OCI-LY3 (cell line): ENCODE results near the gene ZNF595.

Experiments used
- CTCF ChIP-seq: fragments of 200-600, 300-600 bp; sonication (generic); IDR thresholded peaks from 2 replicates; pipeline ENCODE4 v1.5.1; 2014; ENCODE audit warnings: antibody characterized with exemption, low read length, low read depth
- EZH2phosphoT487 ChIP-seq: fragments of 200-600 bp; shearing (Covaris generic); IDR thresholded peaks from 2 replicates; pipeline ENCODE4 v1.6.1; 2018; ENCODE audit warnings: antibody characterized with exemption, mixed run types, low read depth

- TF ChIP-seq CTCF = no peak
- TF ChIP-seq EZH2phosphoT487 = no peak
Measured at GRCh38 chr4:71830-72229, 18.7 kb downstream of the ZNF595 start.
